IMR-90 (cell line): ENCODE results near the gene DAPK1. TPM values are rescaled to one million over a fixed set of nuclear protein-coding genes. Genes with fewer than 3 reads are reported as not detected.

Experiments used
- ATAC-seq: fragments of 200-7000 bp; cut with Tn5 transposase; 2 replicates; pipeline ENCODE4 v1.9.1; 2020; ENCODE audit warnings: low read depth, mild to moderate bottlenecking, moderate library complexity
- BruUV-seq: library from RNA; stranded (reverse); fragments of 400-500 nt; replicated peaks from 2 replicates; lab custom pipeline; 2021; lab: Mats Ljungman, UMichigan
- CTCF ChIA-PET: fragments of 300-600 bp; formaldehyde crosslinking; extraction: SDS; loops from one replicate; lab custom pipeline; 2021; ENCODE audit warnings: antibody characterized with exemption; lab: Yijun Ruan, JAX
- POLR2A ChIA-PET: fragments of 300-600 bp; sonication (Branson Sonifier 250); formaldehyde crosslinking; loops from one replicate; lab custom pipeline; 2022; ENCODE audit warnings: antibody characterized with exemption; ENCODE audit not compliant: unreplicated experiment; lab: Charles Lee
- DNase-seq: peaks from one replicate; pipeline ENCODE4 v3.0.0; 2013
- H2AFZ ChIP-seq: replicated peaks from 2 replicates; pipeline ENCODE3; 2013; ENCODE audit warnings: low read length, mild to moderate bottlenecking; ENCODE audit not compliant: poor library complexity
- H2AK5ac ChIP-seq: 2 replicates; pipeline ENCODE4 v1.6.1; 2013; ENCODE audit warnings: low read depth, low read length, inconsistent platforms
- H2AK9ac ChIP-seq: replicated peaks from 2 replicates; pipeline ENCODE3; 2013; ENCODE audit warnings: mild to moderate bottlenecking, low read depth, low read length, moderate library complexity; ENCODE audit not compliant: poor library complexity
- H2BK120ac ChIP-seq: 2 replicates; pipeline ENCODE4 v1.6.1; 2013; ENCODE audit warnings: low read depth, low read length, inconsistent platforms
- H2BK15ac ChIP-seq: 3 replicates; pipeline ENCODE4 v1.6.1; 2013; ENCODE audit warnings: low read depth, low read length, inconsistent platforms
- H2BK20ac ChIP-seq: 2 replicates; pipeline ENCODE4 v1.6.1; 2013; ENCODE audit warnings: low read depth, mild to moderate bottlenecking, inconsistent platforms, low read length, moderate library complexity
- H2BK5ac ChIP-seq: 2 replicates; pipeline ENCODE4 v1.6.1; 2013; ENCODE audit warnings: mild to moderate bottlenecking, low read depth, low read length, inconsistent platforms; ENCODE audit not compliant: poor library complexity, severe bottlenecking
- H3K14ac ChIP-seq: replicated peaks from 2 replicates; pipeline ENCODE4 v1.6.1; 2013; ENCODE audit warnings: low read depth, low read length, inconsistent platforms
- H3K18ac ChIP-seq: 2 replicates; pipeline ENCODE4 v1.6.1; 2013; ENCODE audit warnings: low read depth, low read length, control low read depth
- H3K23ac ChIP-seq: 2 replicates; pipeline ENCODE4 v1.6.1; 2013; ENCODE audit warnings: low read depth, low read length, inconsistent platforms
- H3K27ac ChIP-seq: 2 replicates; pipeline ENCODE4 v1.5.1; 2013; ENCODE audit warnings: mild to moderate bottlenecking, control low read depth, low read length; ENCODE audit not compliant: insufficient read depth
- H3K27me3 ChIP-seq: 2 replicates; pipeline ENCODE4 v1.6.1; 2013; ENCODE audit warnings: low read length; ENCODE audit not compliant: control insufficient read depth, insufficient read depth
- H3K36me3 ChIP-seq: 2 replicates; pipeline ENCODE4 v1.6.1; 2013; ENCODE audit warnings: low read length, mixed read lengths; ENCODE audit not compliant: control insufficient read depth, insufficient read depth
- H3K4ac ChIP-seq: 2 replicates; pipeline ENCODE4 v1.6.1; 2013; ENCODE audit warnings: low read depth, low read length, inconsistent platforms
- H3K4me1 ChIP-seq: 2 replicates; pipeline ENCODE4 v1.6.1; 2013; ENCODE audit warnings: low read length, mixed read lengths; ENCODE audit not compliant: control insufficient read depth, insufficient read depth
- H3K4me2 ChIP-seq: 2 replicates; pipeline ENCODE4 v1.6.1; 2013; ENCODE audit warnings: low read depth, mild to moderate bottlenecking, control low read depth, low read length, moderate library complexity
- H3K4me3 ChIP-seq: 2 replicates; pipeline ENCODE4 v1.5.1; 2013; ENCODE audit warnings: low read depth, mild to moderate bottlenecking, control low read depth, low read length, moderate library complexity; ENCODE audit not compliant: insufficient read depth
- H3K56ac ChIP-seq: 2 replicates; pipeline ENCODE4 v1.6.1; 2013; ENCODE audit warnings: low read length, inconsistent platforms; ENCODE audit not compliant: insufficient read depth; ENCODE audit errors: extremely low read depth
- H3K79me1 ChIP-seq, 2 experiments: 2 replicates each; pipeline ENCODE4 v1.6.1; 2013; ENCODE audit warnings: low read length in 2 of 2, inconsistent platforms in 1 of 2, low read depth in 1 of 2
- H3K9ac ChIP-seq: 2 replicates; pipeline ENCODE4 v1.6.1; 2013; ENCODE audit warnings: low read depth, low read length, control low read depth
- H3K9me1 ChIP-seq: 2 replicates; pipeline ENCODE4 v1.6.1; 2013; ENCODE audit warnings: low read length, inconsistent platforms; ENCODE audit not compliant: insufficient read depth
- H3K9me3 ChIP-seq: 2 replicates; pipeline ENCODE4 v1.6.1; 2013; ENCODE audit warnings: low read length; ENCODE audit not compliant: control insufficient read depth, insufficient read depth
- H4K20me1 ChIP-seq: 2 replicates; pipeline ENCODE4 v1.6.1; 2013; ENCODE audit warnings: low read length, inconsistent platforms; ENCODE audit not compliant: insufficient read depth
- H4K5ac ChIP-seq: 2 replicates; pipeline ENCODE4 v1.6.1; 2013; ENCODE audit warnings: mild to moderate bottlenecking, low read depth, low read length, control low read depth
- H4K8ac ChIP-seq, 2 experiments: 2 replicates each; pipeline ENCODE4 v1.6.1; 2013; ENCODE audit warnings: low read depth in 2 of 2, low read length in 2 of 2, control low read depth in 1 of 2, inconsistent platforms in 1 of 2
- H4K91ac ChIP-seq: 2 replicates; pipeline ENCODE4 v1.6.1; 2013; ENCODE audit warnings: low read depth, low read length, inconsistent platforms; ENCODE audit not compliant: insufficient read depth
- BHLHE40 ChIP-seq: fragments of 150-350 bp; IDR thresholded peaks from 2 replicates; pipeline ENCODE4 v1.6.1; 2016; ENCODE audit warnings: mild to moderate bottlenecking, low read depth, low read length
- CEBPB ChIP-seq: IDR thresholded peaks from 2 replicates; pipeline ENCODE4 v1.6.1; 2012; ENCODE audit warnings: low read depth, low read length, improper control_type of control experiment
- CHD1 ChIP-seq: IDR thresholded peaks from 2 replicates; pipeline ENCODE4 v1.6.1; 2012; ENCODE audit warnings: low read depth, low read length, improper control_type of control experiment
- ELK1 ChIP-seq: fragments of 150-350 bp; IDR thresholded peaks from 2 replicates; pipeline ENCODE4 v1.6.1; 2016; ENCODE audit warnings: low read depth, mild to moderate bottlenecking, low read length, moderate library complexity, borderline replicate concordance
- FOS ChIP-seq: fragments of 150-350 bp; IDR thresholded peaks from 2 replicates; pipeline ENCODE4 v1.6.1; 2016; ENCODE audit warnings: low read depth, low read length
- MAFK ChIP-seq: IDR thresholded peaks from 2 replicates; pipeline ENCODE4 v1.6.1; 2012; ENCODE audit warnings: low read depth, low read length, improper control_type of control experiment
- MAZ ChIP-seq: IDR thresholded peaks from 2 replicates; pipeline ENCODE4 v1.6.1; 2012; ENCODE audit warnings: low read depth, mild to moderate bottlenecking, low read length, improper control_type of control experiment, moderate library complexity, borderline replicate concordance
- MXI1 ChIP-seq: IDR thresholded peaks from 2 replicates; pipeline ENCODE4 v1.6.1; 2012; ENCODE audit warnings: low read depth, mild to moderate bottlenecking, low read length, moderate library complexity, borderline replicate concordance
- NFE2L2 ChIP-seq: fragments of 150-350 bp; IDR thresholded peaks from 2 replicates; pipeline ENCODE4 v1.6.1; 2016; ENCODE audit warnings: low read depth, mild to moderate bottlenecking, low read length
- POLR2A ChIP-seq: IDR thresholded peaks from 2 replicates; pipeline ENCODE4 v1.6.1; 2012; ENCODE audit warnings: mild to moderate bottlenecking, low read depth, low read length
- RAD21 ChIP-seq: IDR thresholded peaks from 2 replicates; pipeline ENCODE4 v1.6.1; 2012; ENCODE audit warnings: low read length, improper control_type of control experiment
- RCOR1 ChIP-seq: IDR thresholded peaks from 2 replicates; pipeline ENCODE4 v1.6.1; 2012; ENCODE audit warnings: mild to moderate bottlenecking, low read length, improper control_type of control experiment; ENCODE audit not compliant: insufficient replicate concordance
- RFX5 ChIP-seq: IDR thresholded peaks from 2 replicates; pipeline ENCODE4 v1.8.0; 2012; ENCODE audit warnings: low read depth, mild to moderate bottlenecking, low read length, moderate library complexity
- SMC3 ChIP-seq: fragments of 150-350 bp; IDR thresholded peaks from 2 replicates; pipeline ENCODE4 v1.6.1; 2016; ENCODE audit warnings: low read depth, mild to moderate bottlenecking, antibody characterized with exemption, low read length, moderate library complexity
- USF2 ChIP-seq: fragments of 150-350 bp; IDR thresholded peaks from 2 replicates; pipeline ENCODE4 v1.6.1; 2017; ENCODE audit warnings: mild to moderate bottlenecking, antibody characterized with exemption, low read length, low read depth
- WGBS, 2 experiments: methylation state at CpG; one replicate each; pipeline versions ENCODE4 v1.1.5 to v1.1.7; 2013; ENCODE audit warnings: missing lambda C conversion rate in 2 of 2; ENCODE audit not compliant: insufficient read length in 1 of 2; ENCODE audit errors: extremely low coverage in 2 of 2; 5-methylcytosine and 5-hydroxymethylcytosine counted together
- dilution Hi-C: fragments of 300-500 bp; cut with HindIII; formaldehyde crosslinking; loops from one replicate; pipeline ENCODE4 v1.14.3; 2018; ENCODE audit warnings: low sequenced_read_pairs; ENCODE audit not compliant: unreplicated experiment
- in situ Hi-C: fragments of 300-500 bp; cut with MboI; formaldehyde crosslinking; loops from 3 replicates; pipeline ENCODE4 v1.14.3; 2019; ENCODE audit warnings: low sequenced_read_pairs, inconsistent platforms, mixed read lengths
- intact Hi-C: fragments of 100-400 bp; cut with micrococcal nuclease; formaldehyde crosslinking; loops from 2 replicates; pipeline ENCODE4 v1.10.0; 2022
- polyA plus RNA-seq, 3 experiments: library from polyadenylated mRNA; depleted of rRNA; stranded (reverse); fragments of >200 nt; gene quantifications; 2 replicates each; pipeline ENCODE4 v1.2.3, GENCODE V29; 2012; ENCODE audit warnings: low replicate concordance in 1 of 3
- total RNA-seq: library from RNA; depleted of rRNA; stranded (reverse); fragments of >200 nt; gene quantifications from 2 replicates; pipeline ENCODE4 v1.2.3, GENCODE V29; 2012
- TF ChIP-seq, protein P1 (sequence below): conservative IDR thresholded peaks from 2 replicates; pipeline ENCODE4 v1.5.1; 2012; ENCODE audit warnings: mild to moderate bottlenecking, low read depth, low read length, improper control_type of control experiment

DAPK1 gene
- total and polyA plus RNA-seq, 2 of the 4 experiments (the other 2 are of a cell fraction), result under 0.01 to 0.03 TPM

DNA sequence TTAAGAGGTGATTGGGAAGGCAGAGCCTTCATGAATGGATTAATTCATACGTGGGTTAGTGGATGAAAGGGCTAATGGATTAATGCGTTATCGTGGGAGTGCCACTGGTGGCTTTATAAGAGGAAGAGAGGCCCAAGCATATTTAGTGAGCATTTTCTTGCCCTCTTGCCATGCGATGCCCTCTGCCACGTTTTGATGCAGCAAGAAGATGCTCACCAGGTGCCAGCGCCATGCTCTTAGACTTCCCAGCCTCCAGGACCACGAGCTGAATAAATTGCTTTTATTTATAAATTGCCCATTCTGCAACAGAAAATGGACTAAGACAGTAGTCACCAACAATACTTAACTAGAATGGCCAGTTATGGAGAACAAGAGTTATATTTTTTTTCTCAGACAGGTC lies 24.2 kb downstream of the DAPK1 start:
- H2BK5ac ChIP-seq, result no peak overlapping the region
- WGBS, 2 experiments, result 76% methylated on average over 2 of the region's 7 CpGs; no CpG with 5 or more reads in 1 of the 2 experiments
- H4K5ac ChIP-seq, result no peak overlapping the region
- no peak overlapping the region for H3K4me3 ChIP-seq
- no peaks in the 10 kb centered on the region for H3K79me1 ChIP-seq
- H3K9me3 ChIP-seq, result no peaks in the 10 kb centered on the region; the same call in 1 of the 2 replicates
- no peak overlapping the region for H3K23ac ChIP-seq
- no peak overlapping the region for H3K4ac ChIP-seq
- ChIA-PET CTCF (no interaction called here), POLR2A (no interaction called here)
- H3K14ac ChIP-seq, result no peak overlapping the region
- H3K4me1 ChIP-seq, result no peaks in the 10 kb centered on the region
- no peak overlapping the region for H4K91ac ChIP-seq
- no peak overlapping the region for H3K4me2 ChIP-seq
- TF ChIP-seq NFE2L2 (no peak), USF2 (no peak), MAFK (no peak), RAD21 (no peak), BHLHE40 (no peak), MXI1 (no peak), SMC3 (no peak), RCOR1 (no peak), RFX5 (no peak), POLR2A (no peak), CHD1 (no peak), FOS (no peak), ELK1 (no peak), MAZ (no peak), CEBPB (no peak)
- TF ChIP-seq, protein P1, sequence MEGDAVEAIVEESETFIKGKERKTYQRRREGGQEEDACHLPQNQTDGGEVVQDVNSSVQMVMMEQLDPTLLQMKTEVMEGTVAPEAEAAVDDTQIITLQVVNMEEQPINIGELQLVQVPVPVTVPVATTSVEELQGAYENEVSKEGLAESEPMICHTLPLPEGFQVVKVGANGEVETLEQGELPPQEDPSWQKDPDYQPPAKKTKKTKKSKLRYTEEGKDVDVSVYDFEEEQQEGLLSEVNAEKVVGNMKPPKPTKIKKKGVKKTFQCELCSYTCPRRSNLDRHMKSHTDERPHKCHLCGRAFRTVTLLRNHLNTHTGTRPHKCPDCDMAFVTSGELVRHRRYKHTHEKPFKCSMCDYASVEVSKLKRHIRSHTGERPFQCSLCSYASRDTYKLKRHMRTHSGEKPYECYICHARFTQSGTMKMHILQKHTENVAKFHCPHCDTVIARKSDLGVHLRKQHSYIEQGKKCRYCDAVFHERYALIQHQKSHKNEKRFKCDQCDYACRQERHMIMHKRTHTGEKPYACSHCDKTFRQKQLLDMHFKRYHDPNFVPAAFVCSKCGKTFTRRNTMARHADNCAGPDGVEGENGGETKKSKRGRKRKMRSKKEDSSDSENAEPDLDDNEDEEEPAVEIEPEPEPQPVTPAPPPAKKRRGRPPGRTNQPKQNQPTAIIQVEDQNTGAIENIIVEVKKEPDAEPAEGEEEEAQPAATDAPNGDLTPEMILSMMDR, result no peak
- no peak overlapping the region for H3K56ac ChIP-seq
- no peak for ATAC-seq
- H4K20me1 ChIP-seq, result no peaks in the 10 kb centered on the region
- no peak overlapping the region for H2BK120ac ChIP-seq
- DNase-seq, result no peak
- no peak overlapping the region for H2AFZ ChIP-seq
- no peak overlapping the region for H3K9ac ChIP-seq
- no peaks in the 10 kb centered on the region for H3K36me3 ChIP-seq
- no peak overlapping the region for H2BK20ac ChIP-seq
- no peak overlapping the region for H2AK5ac ChIP-seq
- no TSS peak for BruUV-seq
- H3K27ac ChIP-seq, result no peak overlapping the region
- H2BK15ac ChIP-seq, result no peak overlapping the region
- no peak overlapping the region for H3K18ac ChIP-seq
- no peak overlapping the region for H4K8ac ChIP-seq
- intact Hi-C loops (no loop called here), dilution Hi-C loops (no loop called here), in situ Hi-C loops (no loop called here)
- H2AK9ac ChIP-seq, result no peak overlapping the region
- H3K27me3 ChIP-seq, result peaks cover 1% of the 10 kb centered on the region; the same call in 1 of the 2 replicates
- no peaks in the 10 kb centered on the region for H3K9me1 ChIP-seq
